HG03175 (cell line): ENCODE data around the gene ANKZF1.
A peak's percentile ranks its signal among the peaks of the same experiment; 100 is the strongest.

Experiments used
- ATAC-seq: cut with Tn5 transposase; IDR thresholded peaks from one replicate; pipeline ENCODE4 v1.9.1; 2021; ENCODE audit warnings: mild to moderate bottlenecking, moderate library complexity; ENCODE audit not compliant: unreplicated experiment

ANKZF1 gene

GRCh38 chr2:219279151-219279915 lies 49.7 kb downstream of the ANKZF1 start, which contains the start of gene DNAJB2:
DNAJB2 (plus strand) TSS chr2:219279366; CDS start chr2:219279834, 468 bp downstream.
- ATAC-seq = peak; percentile 82

- no peak for ATAC-seq
These were observed 50.4 kb downstream of the ANKZF1 start for GRCh38 chr2:219279916-219280516.

- ATAC-seq = no peak
These were observed 51.0 kb downstream of the ANKZF1 start for GRCh38 chr2:219280651-219281050.

GRCh38 chr2:219281588-219281987 lies 52.0 kb downstream of the ANKZF1 start:
- ATAC-seq = no peak

GRCh38 chr2:219282375-219282774 lies 52.8 kb downstream of the ANKZF1 start:
- no peak for ATAC-seq

- ATAC-seq = no peak
These were observed 53.5 kb downstream of the ANKZF1 start for GRCh38 chr2:219282943-219283581.

GRCh38 chr2:219284501-219285372 lies 55.1 kb downstream of the ANKZF1 start:
- no peak for ATAC-seq

GRCh38 chr2:219285373-219285735 lies 55.7 kb downstream of the ANKZF1 start:
- ATAC-seq = no peak

- ATAC-seq = no peak
These were observed 56.4 kb downstream of the ANKZF1 start for GRCh38 chr2:219285894-219286425.
